Astrocyte of the cerebellum (primary cell): ENCODE results near the gene CBR3.
A peak's percentile ranks its signal among the peaks of the same experiment; 100 is the strongest.
"Not testable (repeated sequence)": the region's sequence is repeated elsewhere in the genome, so short reads cannot be mapped to it uniquely, and the experiment has no call there.

Source experiments
- DNase-seq: peaks from one replicate; pipeline ENCODE4 v3.0.0-alpha.2; 2011; ENCODE audit warnings: low read depth
- H3K4me3 ChIP-seq: 2 replicates; pipeline ENCODE4 v1.5.1; 2011; ENCODE audit warnings: mild to moderate bottlenecking, low read depth, low read length, moderate library complexity
- in situ Hi-C: cut with HindIII; loops from 2 replicates; pipeline ENCODE4 v1.10.0; 2017; ENCODE audit warnings: low sequenced_read_pairs
- TF ChIP-seq, protein P1 (sequence below): IDR thresholded peaks from 2 replicates; pipeline ENCODE4 v1.5.1; 2012; ENCODE audit warnings: low read length, low read depth, moderate library complexity, mild to moderate bottlenecking; ENCODE audit errors: missing control alignments

Gene CBR3

DNA sequence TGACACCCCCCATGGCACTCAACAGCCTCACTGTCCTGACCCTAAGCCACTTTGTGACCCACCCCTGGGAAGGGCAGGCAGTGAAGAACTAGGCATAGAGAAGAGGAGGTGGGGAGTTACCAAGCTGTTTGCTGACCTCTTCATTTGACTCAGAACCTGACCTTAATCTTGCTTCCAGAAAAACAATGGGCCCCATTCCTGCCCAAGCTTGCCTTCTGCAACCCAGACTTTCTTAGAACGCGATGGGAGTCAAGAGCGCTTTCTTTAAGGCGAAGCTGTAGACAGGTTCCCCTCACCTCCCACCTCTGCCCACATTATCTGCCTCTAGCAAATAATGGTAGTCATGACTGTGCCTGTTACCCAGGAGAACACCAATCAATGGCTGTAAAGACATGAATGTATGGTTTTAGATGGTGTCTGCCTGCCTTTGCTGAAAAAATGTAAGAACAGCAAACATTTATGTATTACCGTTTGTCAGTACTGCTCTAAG, 8.2 kb upstream of the CBR3 start:
- TF ChIP-seq, protein P1, sequence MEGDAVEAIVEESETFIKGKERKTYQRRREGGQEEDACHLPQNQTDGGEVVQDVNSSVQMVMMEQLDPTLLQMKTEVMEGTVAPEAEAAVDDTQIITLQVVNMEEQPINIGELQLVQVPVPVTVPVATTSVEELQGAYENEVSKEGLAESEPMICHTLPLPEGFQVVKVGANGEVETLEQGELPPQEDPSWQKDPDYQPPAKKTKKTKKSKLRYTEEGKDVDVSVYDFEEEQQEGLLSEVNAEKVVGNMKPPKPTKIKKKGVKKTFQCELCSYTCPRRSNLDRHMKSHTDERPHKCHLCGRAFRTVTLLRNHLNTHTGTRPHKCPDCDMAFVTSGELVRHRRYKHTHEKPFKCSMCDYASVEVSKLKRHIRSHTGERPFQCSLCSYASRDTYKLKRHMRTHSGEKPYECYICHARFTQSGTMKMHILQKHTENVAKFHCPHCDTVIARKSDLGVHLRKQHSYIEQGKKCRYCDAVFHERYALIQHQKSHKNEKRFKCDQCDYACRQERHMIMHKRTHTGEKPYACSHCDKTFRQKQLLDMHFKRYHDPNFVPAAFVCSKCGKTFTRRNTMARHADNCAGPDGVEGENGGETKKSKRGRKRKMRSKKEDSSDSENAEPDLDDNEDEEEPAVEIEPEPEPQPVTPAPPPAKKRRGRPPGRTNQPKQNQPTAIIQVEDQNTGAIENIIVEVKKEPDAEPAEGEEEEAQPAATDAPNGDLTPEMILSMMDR = no peak
- DNase-seq = no peak
- no peak overlapping the region for H3K4me3 ChIP-seq
- in situ Hi-C loops = no loop called here

DNA sequence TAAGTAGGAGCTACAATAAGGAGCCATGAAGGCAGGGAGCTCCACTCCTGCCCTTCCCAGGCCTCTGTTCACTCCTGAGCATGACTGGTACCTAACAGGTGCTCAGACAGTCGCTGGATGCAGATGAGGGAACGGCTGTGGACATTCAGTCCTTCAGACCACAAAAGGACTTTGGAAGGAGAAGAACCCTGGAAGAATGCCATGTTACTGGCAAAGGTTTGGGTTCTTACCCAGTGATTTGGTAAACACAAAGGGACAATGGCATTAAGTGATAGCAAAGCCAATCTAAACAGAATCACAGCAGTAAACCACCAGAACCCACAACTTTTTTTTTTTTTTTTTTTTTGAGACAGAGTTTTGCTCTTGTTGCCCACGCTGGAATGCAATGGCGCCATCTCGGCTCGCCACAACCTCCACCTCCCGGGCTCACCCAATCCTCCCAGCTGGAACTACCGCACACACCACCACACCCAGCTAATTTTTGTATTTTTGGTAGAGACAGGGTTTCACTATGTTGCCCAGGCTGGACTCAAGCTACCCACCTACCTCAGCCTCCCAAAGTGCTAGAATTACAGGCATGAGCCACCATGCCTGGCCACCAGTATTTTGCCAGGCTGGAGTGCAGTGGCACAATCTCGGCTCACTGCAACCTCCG, 7.5 kb upstream of the CBR3 start:
- TF ChIP-seq, protein P1 = no peak
- DNase-seq = no peak
- in situ Hi-C loops = no loop called here

DNA sequence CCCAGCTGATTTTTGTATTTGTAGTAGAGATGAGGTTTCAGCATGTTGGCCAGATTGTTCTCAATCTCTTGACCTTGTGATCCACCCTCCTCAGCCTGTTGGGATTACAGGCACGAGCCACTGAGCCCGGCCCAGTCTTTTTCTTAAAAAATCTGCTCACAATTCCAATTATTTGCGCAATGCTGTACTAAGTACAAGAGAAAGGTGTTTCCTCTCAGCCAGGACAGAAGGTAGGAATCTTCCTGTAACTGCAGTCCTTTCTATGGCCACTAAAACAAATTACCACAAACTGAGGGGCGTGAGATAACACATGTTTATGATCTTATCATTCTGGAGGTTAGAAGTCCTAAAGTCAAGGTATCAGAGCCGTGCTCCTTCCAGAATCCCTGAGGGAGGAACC, 6.9 kb upstream of the CBR3 start:
- TF ChIP-seq, protein P1 = no peak
- DNase-seq = no peak
- H3K4me3 ChIP-seq = no peak overlapping the region
- in situ Hi-C loops = no loop called here

More for the DNA sequence above, 7.5 kb upstream of the CBR3 start:
- no peak overlapping the region for H3K4me3 ChIP-seq

DNA sequence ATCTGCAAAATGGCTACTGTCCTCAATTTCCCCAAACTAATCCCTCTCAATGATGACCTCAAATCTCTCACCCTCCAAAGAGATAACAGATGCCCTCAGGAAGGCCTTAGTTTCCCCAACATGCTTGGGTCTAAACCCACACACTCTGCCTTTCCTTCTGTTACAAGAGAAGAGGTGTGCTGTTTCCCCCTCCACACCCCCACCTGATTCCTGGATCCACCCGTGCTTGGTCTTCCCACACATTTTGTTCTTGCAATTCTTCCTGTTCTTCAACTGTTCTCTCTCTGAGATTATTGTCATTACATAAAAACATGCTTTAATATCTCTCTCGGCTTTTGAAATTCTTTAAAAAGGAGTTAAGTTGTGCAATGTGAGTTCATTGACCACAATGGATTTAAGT, 5.7 kb upstream of the CBR3 start:
- TF ChIP-seq, protein P1 = no peak
- no peak for DNase-seq
- no peak overlapping the region for H3K4me3 ChIP-seq
- in situ Hi-C loops = no loop called here

DNA sequence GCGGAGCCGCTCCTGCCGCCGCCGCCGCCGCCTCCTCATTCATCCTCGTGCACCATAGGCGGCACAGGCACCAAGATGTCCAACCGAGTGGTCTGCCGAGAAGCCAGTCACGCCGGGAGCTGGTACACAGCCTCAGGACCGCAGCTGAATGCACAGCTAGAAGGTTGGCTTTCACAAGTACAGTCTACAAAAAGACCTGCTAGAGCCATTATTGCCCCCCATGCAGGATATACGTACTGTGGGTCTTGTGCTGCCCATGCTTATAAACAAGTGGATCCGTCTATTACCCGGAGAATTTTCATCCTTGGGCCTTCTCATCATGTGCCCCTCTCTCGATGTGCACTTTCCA, 4.5 kb upstream of the CBR3 start:
- in situ Hi-C loops, DNase-seq: not testable (repeated sequence)
- H3K4me3 ChIP-seq = peak overlapping the region; percentile 22

DNA sequence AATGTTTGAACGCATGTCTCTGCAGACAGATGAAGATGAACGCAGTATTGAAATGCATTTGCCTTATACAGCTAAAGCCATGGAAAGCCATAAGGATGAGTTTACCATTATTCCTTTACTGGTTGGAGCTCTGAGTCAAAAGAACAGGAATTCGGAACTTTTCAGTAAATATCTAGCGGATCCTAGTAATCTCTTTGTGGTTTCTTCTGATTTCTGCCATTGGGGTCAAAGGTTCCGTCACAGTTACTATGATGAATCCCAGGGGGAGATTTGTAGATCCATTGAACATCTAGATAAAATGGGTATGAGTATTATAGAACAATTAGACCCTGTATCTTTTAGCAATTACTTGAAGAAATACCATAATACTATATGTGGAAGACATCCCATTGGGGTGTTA, 4.0 kb upstream of the CBR3 start:
- DNase-seq, H3K4me3 ChIP-seq, in situ Hi-C loops: not testable (repeated sequence)

DNA sequence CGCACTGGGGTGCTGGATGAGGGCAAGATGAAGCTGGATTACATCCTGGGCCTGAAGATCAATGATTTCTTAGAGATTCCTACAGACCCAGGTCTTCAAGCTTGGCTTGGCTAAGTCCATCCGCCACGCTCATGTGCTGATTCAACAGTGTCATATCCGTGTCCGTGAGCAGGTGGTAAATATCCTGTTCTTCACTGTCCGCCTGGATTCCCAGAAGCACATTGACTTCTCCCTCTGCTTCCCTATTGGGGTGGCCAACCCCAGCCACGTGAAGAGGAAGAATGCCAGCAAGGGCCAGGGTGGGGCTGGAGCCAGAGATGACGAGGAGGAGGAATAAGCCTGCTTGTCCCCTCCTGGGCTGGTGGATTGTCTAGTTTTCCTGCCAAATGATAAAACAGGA, 2.2 kb upstream of the CBR3 start:
- H3K4me3 ChIP-seq = no peak overlapping the region
- TF ChIP-seq, protein P1 = no peak
- in situ Hi-C loops = no loop called here
- DNase-seq = no peak
